CD1c-positive myeloid dendritic cell (primary cell): ENCODE results near the gene CCDC6.
"Not testable (repeated sequence)": the region's sequence is repeated elsewhere in the genome, so short reads cannot be mapped to it uniquely, and the experiment has no call there.

Source experiments
- DNase-seq: peaks from one replicate; pipeline ENCODE4 v3.0.0-alpha.2; 2016; ENCODE audit errors: extremely low spot score

Gene CCDC6

DNA sequence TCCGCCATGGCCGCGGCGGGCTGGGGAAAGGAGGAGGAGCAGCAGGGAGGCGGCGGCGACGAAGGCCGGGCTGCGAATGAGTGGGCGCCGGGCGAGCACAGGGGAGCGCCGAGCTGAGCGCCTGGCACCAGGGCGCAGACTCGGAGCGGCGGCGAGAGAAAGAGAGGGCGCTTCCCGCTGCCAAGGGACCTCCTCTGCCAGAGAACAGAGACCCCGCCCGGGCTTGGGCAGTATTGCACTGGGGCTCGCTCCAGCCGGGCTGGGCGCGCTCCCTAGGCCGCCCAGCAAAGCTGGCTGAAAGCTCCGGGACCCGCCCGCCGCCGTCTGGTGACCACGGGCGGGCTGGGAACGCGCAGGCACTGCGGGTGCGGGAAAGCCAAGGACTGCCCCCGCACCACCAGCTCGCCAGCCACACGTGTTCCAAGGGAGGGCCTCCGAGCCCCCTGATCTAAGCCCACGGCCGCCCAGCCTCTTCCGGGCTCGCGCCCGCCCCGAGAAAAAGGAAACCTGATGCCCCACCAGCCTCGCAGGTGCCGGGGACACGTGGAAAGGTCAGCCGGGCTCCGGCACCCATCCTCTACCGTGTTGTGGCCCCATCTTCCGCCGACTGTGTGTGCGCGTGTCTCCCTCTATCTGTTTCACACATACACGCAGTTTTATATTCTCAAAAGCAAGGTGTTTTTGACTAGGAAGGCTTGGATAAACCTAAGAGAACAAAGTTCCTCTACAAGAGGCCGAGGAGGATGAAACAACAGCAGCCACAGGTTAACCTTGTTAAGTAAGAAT is at the start of gene CCDC6:
Gene CCDC6, minus strand, starts transcription at position 140 of the 786 bp plus-strand sequence. Its CDS starts 132 bp downstream, at position 8.
- DNase-seq, result peak; percentile 96

DNA sequence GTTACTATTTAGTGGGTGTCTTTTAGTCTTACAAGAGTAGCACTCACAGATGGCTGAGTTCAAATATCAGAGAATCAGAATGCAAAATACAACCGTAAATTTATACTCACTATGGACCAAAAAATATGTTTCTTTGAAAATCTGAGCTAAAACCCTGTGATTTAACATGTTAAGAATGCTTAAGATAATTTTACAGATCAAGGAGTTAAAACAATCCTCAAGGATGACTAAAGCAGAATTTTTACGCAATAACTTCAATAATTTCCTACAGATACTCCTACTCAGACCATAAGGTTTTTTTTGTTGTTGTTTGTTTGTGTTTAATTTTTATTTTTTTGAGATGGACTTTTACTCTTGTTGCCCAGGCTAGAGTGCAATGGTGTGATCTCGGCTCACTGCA is 47.9 kb upstream of the CCDC6 start:
- DNase-seq, result no peak

DNA sequence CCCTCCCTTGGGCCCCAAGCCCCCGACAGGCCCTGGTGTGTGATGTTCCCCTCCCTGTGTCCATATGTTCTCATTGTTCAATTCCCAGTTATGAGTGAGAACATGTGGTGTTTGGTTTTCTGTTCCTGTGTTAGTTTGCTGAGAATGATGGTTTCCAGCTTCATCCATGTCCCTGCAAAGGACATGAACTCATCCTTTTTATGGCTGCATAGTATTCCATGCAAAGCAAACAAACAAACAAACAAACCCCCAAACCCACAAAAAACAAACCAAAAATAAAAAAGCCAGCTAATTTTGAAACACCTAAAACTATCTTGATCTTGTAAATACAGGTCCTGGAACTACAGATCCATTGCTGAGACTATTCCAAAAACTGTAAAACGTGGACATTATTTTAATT is 47.4 kb upstream of the CCDC6 start:
- DNase-seq, result not testable (repeated sequence)

DNA sequence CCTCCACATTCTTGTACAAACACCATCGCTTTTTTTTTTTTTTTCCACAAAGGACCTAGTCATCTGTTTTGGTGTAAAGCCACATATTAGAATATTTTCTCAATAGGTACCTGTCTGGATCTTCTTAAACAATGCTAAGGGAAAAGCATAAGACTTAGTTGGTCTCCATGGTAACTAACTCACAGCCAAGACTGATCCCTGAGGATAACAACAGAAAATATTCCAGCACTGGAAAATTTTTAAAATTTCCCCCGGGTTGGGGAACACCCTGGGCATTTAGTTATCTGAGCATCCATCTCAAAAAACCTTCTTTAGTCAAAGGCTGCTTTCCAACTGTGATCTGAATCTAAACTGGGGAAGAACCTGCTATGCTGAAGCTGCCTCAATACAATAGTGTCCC is 43.7 kb upstream of the CCDC6 start:
- DNase-seq, result no peak

DNA sequence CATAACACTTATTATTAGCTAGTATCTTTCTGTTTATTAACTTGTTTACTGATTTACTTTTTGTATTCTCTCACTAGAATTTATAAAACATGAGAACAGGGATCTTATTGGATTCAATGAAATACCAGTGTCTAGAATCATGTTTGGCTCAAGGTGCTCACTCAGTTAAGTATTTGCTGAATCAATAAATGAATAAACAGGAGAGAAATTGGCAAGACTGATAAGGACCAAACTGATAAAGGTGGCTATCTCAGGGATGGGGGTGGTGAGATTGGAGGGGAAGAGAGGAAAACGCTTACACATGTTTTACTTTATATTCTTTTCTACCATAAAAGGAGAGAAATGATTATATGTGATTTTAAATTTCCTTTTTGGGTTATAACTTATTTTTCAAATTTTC is 43.3 kb upstream of the CCDC6 start:
- no peak for DNase-seq

DNA sequence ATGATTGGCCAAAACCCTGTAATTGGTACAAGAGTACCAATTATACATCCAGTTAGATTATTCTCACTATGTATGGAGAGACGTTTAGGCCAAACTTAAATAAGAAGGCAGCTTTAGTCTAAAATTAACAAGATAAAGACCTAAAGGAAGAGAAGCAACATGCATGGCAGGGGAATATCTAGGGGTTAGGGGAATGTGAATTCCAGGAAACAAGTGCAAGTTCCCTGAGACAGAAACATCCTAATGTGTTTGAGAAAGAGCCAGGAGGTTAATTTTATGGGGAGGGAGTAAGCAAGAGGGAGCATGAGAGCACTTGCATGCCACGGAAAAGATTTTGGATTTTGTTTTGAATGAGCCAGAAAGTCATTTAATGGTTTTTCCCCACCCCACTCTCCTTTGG is 39.6 kb upstream of the CCDC6 start:
- no peak for DNase-seq

DNA sequence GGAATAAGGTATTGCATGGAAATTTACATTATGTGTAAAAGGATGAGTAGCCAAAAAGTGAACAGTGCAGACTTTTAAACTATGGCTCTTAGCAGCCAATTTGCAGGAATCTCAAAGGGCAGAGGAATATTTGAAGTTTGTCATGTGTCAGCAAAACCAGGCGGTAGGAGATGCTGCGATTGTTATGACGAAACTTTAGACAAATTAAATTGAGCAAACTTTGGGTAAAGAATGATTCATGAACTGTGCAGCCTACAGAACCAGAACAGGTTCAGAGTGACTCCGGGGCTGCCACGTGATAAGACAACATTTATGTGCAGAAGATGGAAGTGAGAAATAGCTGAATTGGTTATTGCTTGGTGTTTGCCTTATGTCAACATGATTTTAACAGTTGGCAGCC is 39.2 kb upstream of the CCDC6 start:
- no peak for DNase-seq

DNA sequence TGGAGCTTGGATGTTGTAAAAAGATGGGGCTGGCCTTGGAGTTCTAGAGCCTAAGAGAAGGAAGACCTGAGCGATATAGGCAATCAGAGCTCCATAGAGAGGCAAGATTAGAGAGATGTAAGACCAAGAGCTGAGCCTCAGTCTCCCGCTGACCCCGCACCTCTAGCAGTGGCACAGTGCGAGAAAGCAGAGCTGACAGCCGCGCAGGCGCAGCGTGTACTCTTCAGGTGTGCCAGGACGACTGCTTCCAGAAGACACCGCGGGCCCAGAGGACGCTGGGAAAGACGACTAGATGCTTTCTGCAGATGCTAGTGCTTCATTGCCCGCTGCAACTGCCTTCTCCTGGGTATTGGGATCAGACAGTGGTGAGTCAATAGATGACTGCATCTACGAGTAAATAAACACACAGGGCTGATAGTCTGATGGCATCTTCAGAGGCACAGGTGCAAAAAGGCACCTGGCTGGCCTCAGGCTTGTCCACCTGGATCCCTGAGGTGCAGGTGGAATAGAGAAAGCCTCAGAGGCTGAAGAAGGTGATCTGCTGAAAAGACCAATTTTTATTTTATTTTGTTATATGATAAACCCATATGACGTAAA is 38.1 kb upstream of the CCDC6 start:
- no peak for DNase-seq

DNA sequence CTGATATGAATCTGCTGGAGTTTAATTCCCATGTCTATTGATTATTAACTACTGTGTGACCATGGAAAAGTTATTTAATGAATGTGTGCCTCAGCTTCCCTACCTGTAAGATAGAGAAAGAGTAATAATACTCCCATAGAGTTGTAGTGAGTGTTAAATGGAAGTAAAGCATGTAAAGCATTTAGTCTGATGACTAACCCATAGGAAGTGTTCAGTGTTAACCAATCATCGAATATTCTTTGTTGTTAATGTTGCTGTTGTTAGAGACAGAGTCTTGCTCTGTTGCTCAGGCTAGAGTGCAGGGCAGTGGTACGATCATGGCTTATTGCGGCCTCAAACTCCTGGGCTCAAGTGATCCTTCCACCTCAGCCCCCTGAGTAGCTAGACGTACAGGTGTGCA is 36.2 kb upstream of the CCDC6 start:
- DNase-seq, result no peak

DNA sequence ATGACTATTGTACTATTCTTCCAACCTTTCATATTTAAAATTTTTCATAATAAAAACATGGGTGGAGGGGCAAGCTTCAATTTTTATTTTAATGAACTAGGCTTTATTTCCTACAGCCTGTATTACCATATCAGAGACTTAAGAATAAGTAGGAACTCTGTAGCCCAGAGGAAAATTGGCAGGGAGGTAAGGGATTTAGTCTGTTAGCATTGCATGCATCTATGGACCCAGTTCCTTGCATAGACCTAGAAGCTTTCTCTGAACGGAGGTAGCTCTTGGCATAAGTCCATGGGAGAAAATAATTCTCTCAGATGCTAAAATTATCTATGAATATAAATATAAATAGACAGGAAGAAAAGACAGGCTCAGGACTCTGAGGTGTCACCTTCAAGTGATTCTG is 31.4 kb upstream of the CCDC6 start:
- DNase-seq, result no peak

DNA sequence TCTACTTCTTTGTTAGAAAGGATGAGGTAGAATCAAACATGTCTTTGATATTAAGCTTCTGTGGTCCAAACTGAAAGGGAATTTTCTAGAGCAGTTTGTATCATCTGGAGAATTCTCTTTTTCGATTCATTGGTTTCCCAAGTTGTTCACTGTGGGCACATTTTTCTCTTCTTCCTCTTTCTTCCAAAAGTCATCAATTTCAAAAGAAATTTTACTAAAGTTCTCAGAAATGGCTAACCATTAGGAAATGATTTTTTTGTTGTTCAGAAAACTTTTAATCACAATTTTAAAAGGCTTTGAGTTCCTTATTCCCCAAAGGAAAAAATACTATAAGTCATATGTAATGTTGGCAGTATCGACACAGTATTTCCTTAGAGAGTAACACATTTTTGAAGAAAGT is 28.3 kb upstream of the CCDC6 start:
- DNase-seq, result peak; percentile 13

DNA sequence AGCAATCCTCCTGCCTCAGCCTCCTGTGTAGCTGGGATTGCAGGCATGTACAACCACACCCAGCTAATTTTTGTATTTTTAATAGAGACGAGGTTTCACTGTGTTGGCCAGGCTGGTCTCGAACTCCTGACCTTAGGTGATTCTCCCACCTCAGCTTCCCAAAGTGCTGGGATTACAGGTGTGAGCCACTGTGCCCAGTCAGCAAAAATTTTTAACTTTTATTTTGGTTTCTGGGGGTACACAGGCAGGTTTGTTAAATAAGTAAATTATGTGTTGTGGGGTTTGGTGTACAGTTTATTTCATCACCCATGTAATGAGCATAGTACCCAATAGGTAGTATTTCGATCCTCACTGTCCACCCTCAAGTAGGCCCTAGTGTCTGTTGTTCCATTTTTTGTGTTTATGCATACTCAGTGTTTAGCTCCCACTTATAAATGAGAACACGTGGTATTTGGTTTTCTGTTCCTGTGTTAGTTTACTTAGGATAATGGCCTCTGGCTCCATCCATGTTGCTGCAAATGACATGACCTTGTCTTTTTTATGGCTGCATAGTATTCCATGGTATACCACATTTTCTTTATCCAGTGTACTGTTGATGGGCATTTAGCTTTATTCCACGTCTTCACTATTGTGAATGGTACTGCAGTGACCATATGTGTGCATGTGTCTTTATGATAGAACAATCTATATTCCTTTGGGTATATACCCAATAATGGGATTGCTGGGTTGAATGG is 24.6 kb upstream of the CCDC6 start:
- not testable (repeated sequence) for DNase-seq

DNA sequence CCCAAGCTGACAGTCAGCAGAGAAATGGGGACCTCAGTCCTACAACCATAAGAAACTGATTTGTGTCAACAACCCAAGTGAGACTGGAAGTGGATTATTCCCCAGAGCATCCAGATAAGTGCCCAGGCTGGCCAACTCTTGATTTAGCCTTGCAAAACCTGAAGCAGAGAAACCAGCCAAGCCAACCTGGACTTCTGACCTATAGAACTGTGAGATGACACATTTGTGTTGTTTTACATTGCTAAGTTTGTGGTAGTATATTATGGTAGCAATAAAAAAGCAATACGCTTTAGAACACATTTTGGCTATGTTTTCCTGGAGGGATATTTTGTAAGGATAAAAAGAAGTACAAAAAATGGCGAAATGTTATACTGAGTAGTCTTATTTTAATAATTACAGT is 19.7 kb upstream of the CCDC6 start:
- no peak for DNase-seq

DNA sequence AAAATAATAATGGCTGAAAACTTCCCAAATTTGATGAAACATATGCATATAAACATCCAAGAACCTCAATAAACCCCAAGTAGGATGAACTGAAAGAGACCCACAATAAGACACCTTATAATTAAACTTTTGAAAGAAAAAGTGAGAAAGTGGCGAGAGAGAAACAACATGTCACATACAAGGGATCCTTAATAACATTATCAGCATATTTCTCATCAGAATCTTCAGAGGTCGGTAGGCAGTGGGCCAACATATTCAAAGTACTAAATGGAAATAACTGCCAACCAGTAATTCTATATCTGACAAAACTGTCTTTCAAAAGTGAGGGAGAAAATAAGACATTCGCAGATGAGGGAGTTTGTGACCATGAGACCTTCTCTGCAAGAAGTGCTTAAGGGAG is 16.6 kb upstream of the CCDC6 start:
- no peak for DNase-seq

DNA sequence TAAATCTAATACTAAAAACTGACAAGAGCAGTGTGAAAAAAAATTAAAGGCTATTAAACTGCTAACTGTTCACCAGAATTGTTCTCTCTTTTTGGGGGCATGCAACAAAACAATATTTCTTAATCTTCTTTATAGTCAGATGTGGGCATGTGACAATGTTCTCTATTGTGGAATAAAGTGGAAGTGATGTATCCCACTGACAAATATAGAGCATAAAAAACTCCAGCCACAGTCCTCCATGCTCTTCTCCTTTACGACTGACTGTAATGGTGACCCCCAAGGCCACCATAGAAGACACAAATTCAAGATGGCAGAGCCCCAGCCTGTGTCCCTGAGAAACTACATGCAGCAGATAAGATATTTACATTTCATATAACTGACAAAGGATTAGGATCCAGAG is 11.6 kb upstream of the CCDC6 start:
- no peak for DNase-seq

DNA sequence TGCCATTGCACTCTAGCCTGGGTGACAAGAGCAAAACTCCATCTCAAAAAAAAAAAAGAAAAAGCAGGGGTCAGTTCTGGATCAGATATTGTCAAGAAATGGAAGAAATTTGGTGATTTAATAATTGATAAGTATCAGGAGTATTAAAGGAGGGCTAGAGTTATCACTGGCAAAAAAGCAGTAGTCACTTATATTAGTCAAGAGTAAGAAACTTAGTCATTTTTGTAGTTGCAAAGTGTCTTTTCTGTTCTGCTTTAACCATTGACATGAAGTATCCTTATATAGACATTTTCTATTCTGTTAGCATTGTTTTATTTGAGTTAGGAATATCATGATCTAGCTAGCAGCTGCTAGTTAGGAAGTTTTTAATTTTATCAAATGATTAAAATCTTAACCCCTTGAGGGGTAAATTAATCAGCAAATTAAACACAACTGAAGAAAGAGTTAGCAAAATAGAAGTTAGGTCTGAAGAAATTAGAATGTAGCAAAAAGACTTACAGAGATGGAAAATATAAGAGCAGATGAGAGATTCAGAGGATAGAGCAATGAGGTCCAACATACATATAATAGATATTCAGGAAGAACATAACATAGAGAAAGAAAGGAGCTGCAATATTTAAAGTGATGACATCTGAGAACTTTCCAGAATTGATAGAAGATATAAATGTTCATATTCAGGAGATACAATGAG is 7.3 kb upstream of the CCDC6 start:
- peak; percentile 37 for DNase-seq

DNA sequence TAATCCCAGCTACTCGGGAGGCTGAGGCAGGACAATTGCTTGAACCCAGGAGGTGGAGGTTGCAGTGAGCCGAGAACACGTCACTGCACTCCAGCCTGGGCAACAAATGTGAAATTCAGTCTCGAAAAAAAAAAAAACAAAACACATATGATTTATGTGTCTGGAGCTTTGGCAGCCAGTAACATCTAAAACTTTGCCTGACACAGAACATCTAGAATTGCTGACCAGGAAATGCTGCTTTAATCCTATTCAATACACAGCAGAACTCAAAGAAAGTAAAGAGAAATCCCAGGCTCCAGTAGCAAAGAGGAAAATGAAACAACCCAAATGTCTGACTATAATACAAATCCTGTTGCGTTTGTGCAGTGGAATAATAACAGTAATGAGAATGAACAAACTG is 4.5 kb upstream of the CCDC6 start:
- DNase-seq, result no peak

DNA sequence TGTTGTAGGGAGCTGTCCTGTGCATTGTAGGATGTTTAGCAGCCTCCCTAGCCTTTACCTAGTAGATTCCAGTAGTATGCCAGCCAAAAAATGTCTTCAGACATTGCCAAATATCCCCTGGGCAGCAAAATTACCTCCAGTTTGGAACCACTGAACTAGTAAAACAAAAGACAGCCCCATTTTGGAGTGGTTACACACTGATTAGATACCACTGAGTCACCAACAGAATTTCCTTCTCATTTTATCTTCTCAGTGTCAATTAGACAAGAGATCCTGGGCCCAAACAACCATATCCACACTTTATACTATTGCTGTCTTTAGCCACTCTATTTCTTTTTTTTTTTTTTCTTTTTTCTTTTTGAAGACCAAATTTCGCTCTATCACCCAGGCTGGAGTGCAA is 3.5 kb upstream of the CCDC6 start:
- no peak for DNase-seq

DNA sequence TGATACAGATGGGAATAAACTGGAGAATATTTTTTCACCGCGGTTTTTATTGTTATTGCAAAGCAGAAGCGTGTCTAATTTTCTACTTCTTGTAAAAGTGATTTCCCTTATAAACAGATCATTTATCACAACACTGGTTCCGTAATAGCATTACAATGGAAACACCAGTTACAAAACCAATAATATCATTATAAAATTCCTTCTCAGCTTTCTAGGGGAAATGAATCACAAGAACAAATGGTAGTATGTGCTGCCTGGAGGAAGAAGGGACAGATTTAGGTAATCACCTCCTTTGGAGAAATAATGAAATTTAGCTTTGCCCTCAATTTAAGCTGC is 2.4 kb upstream of the CCDC6 start:
- DNase-seq, result no peak

DNA sequence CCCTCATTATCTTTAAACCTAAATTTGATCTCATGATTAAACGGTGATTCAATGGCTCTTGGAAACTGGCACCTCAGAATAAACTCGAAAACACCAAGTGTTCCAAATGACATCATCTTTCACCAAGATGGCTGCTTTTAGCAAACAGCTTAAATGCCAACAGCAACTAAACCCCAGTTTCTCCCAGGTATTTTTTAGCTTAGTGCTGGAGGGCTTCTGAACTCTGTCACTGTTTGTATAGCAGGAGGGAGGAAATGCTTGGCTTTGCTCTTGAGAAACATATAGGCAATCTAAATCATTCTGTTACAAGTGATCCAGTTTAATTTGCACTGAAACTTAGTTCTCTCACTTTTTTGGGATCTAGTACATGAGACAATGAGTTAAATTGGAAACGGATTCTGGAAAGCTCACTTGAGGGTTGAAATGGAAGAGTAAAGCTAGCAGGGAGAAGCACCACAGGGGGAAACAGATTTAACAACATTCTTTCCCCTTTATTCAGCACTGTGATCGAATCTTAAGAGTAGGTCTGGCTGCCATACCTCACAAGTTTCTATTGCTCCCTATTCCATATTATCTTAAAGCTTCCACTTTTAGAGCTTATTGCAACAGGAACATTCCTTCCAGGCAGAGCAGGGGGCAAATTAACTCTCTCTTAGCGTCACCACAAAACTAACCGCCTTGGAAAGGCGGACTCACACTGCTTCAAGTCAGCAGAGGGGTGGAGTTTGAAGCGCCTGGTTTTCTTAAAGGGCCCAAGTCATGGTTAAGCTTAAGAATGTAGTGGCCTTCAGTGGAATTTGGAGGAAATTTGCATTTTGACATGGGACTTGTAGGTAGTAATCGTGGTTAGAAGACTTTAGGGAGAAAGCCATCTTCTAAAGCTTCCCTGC is 1.8 kb upstream of the CCDC6 start:
- peak; percentile 62 for DNase-seq

DNA sequence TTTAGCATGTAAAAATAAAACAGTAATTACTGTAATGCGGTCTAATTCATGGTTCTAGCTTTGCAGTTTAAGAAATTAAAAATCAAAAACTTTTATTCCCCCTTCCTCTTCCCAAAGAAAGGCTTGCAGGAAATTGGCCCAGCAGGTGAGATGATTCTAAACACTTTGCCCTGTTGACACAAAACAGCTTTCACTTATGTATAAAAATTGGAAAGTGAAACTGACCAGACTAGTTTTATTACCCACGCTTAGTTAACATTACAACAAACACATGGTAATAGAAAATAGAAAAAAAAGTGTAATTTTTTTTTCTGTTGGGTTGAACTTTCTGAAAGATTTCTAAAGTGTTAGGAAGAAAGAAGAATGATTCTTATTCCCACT is 1.2 kb upstream of the CCDC6 start:
- DNase-seq, result no peak
